Calu3 (cell line): Measurements from ENCODE around the gene SFSWAP. TPM values are rescaled to one million over a fixed set of nuclear protein-coding genes. Genes with fewer than 3 reads are reported as not detected.

Source experiments
- BruUV-seq: library from RNA; stranded (reverse); fragments of 400-500 nt; replicated peaks from 2 replicates; lab custom pipeline; 2021; lab: Mats Ljungman, UMichigan
- CTCF ChIA-PET: fragments of 300-600 bp; sonication (Branson Sonifier 250); formaldehyde crosslinking; loops from one replicate; lab custom pipeline; 2022; ENCODE audit warnings: antibody characterized with exemption; lab: Charles Lee
- DNase-seq: peaks from one replicate; pipeline ENCODE4 v3.0.0; 2022
- H3K27ac Mint-ChIP-seq: one replicate; pipeline ENCODE4 v1.8.0; 2022; ENCODE audit warnings: mixed read lengths; ENCODE audit not compliant: unreplicated experiment
- H3K27me3 Mint-ChIP-seq: one replicate; pipeline ENCODE4 v1.8.0; 2022; ENCODE audit warnings: mixed read lengths; ENCODE audit not compliant: unreplicated experiment
- H3K36me3 Mint-ChIP-seq: one replicate; pipeline ENCODE4 v1.8.0; 2022; ENCODE audit warnings: mild to moderate bottlenecking, moderate library complexity, mixed read lengths; ENCODE audit not compliant: insufficient read depth, unreplicated experiment
- H3K4me1 Mint-ChIP-seq: one replicate; pipeline ENCODE4 v1.8.0; 2022; ENCODE audit warnings: mild to moderate bottlenecking, low read depth, mixed read lengths; ENCODE audit not compliant: unreplicated experiment
- H3K4me3 Mint-ChIP-seq: one replicate; pipeline ENCODE4 v1.8.0; 2022; ENCODE audit warnings: mild to moderate bottlenecking, low read depth, moderate library complexity, mixed read lengths; ENCODE audit not compliant: unreplicated experiment
- H3K9me3 Mint-ChIP-seq: one replicate; pipeline ENCODE4 v1.8.0; 2022; ENCODE audit warnings: low read depth, mixed read lengths; ENCODE audit not compliant: unreplicated experiment
- intact Hi-C: fragments of 100-400 bp; cut with micrococcal nuclease; formaldehyde crosslinking; loops from one replicate; pipeline ENCODE4 v1.10.0; 2022; ENCODE audit not compliant: unreplicated experiment
- total RNA-seq: library from RNA; stranded (reverse); gene quantifications from 2 replicates; pipeline ENCODE4 v1.2.3, GENCODE V29; 2022
- TF ChIP-seq, protein P1 (sequence below): fragments of 200-600 bp; IDR thresholded peaks from one replicate; pipeline ENCODE4 v1.8.0; 2022; ENCODE audit warnings: antibody characterized with exemption; ENCODE audit not compliant: unreplicated experiment

The SFSWAP gene
- total RNA-seq, 1 experiment from 2014 or later, result 68.4 TPM

- peaks cover 60% of the 10 kb centered on the region for H3K27me3 Mint-ChIP-seq
- no TSS peak for BruUV-seq
- intact Hi-C loops, result loop anchor here (10.0 kb wide), 1 partner anchor 222 kb away; no protein-coding TSS in a partner anchor
These were observed 115.4 kb downstream of the SFSWAP start for GRCh38 chr12:131826097-131826928.

DNA sequence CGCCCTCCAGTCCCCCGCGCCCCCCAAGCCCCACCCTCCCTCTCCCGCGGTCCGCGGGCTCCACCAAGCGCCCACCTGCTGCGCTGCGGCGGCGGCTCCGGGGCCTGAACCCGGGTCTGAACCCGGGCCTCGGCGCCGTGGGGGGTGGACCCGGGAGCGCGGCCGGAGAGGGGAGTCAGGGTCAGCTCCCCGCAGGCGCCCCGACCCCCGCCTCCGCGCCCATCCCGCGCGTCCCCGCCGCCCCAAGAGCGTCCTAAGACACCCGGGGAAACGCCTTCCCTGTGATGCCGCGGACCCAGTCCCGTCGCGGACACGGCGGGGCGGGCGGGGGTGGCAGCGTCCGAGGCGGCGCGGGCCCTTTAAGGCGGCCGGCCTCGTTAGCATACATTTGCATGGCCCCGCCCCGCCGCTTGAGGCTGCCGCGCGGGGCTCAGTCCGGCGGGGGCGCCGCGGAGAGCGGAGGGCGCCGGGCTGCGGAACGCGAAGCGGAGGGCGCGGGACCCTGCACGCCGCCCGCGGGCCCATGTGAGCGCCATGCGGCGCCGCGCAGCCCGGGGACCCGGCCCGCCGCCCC is 117.2 kb downstream of the SFSWAP start, which contains the start of gene MMP17:
Gene MMP17 (plus strand): TSS at position 433 of the 574 bp plus-strand sequence. CDS start 102 bp downstream, at position 535.
- Mint-ChIP-seq H3K27me3 (peaks cover 77% of the 10 kb centered on the region), H3K4me3 (peak within 1 kb of the TSS; percentile 64), H3K9me3 (no peaks in the 10 kb centered on the region), H3K36me3 (peaks cover 22% of the 10 kb centered on the region), H3K27ac (peak within 1 kb of the TSS; percentile 15), H3K4me1 (peaks cover 18% of the 10 kb centered on the region)
- TF ChIP-seq, protein P1, sequence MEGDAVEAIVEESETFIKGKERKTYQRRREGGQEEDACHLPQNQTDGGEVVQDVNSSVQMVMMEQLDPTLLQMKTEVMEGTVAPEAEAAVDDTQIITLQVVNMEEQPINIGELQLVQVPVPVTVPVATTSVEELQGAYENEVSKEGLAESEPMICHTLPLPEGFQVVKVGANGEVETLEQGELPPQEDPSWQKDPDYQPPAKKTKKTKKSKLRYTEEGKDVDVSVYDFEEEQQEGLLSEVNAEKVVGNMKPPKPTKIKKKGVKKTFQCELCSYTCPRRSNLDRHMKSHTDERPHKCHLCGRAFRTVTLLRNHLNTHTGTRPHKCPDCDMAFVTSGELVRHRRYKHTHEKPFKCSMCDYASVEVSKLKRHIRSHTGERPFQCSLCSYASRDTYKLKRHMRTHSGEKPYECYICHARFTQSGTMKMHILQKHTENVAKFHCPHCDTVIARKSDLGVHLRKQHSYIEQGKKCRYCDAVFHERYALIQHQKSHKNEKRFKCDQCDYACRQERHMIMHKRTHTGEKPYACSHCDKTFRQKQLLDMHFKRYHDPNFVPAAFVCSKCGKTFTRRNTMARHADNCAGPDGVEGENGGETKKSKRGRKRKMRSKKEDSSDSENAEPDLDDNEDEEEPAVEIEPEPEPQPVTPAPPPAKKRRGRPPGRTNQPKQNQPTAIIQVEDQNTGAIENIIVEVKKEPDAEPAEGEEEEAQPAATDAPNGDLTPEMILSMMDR, result no peak
- DNase-seq, result peak; percentile 67
- no TSS peak for BruUV-seq
- CTCF ChIA-PET, result no interaction called here
- intact Hi-C loops, result loop anchor here (10.0 kb wide), 1 partner anchor 223 kb away; no protein-coding TSS in a partner anchor

More at GRCh38 chr12:131826097-131826928, 115.4 kb downstream of the SFSWAP start:
- Mint-ChIP-seq H3K27ac (no peak overlapping the region), H3K36me3 (peaks cover 13% of the 10 kb centered on the region), H3K4me3 (peak overlapping the region; percentile 53), H3K9me3 (no peaks in the 10 kb centered on the region), H3K4me1 (peaks cover 7% of the 10 kb centered on the region)
- no peak for DNase-seq
- TF ChIP-seq, protein P1, result no peak
- CTCF ChIA-PET, result interaction anchor here (0.7 kb wide), 4 partner anchors 54 to 250 kb away, joined by 3 to 11 read pairs (median 6); no protein-coding TSS in a partner anchor

- TF ChIP-seq, protein P1, result no peak
- peak overlapping the region; percentile 15 for H3K27ac Mint-ChIP-seq
- H3K36me3 Mint-ChIP-seq, result peaks cover 18% of the 10 kb centered on the region
- DNase-seq, result peak; percentile 58
- peaks cover 20% of the 10 kb centered on the region for H3K4me1 Mint-ChIP-seq
- peak overlapping the region; percentile 64 for H3K4me3 Mint-ChIP-seq
- CTCF ChIA-PET, result no interaction called here
- H3K27me3 Mint-ChIP-seq, result peaks cover 85% of the 10 kb centered on the region
- H3K9me3 Mint-ChIP-seq, result no peaks in the 10 kb centered on the region
- intact Hi-C loops, result loop anchor here (10.0 kb wide), 1 partner anchor 224 kb away; no protein-coding TSS in a partner anchor
- no TSS peak for BruUV-seq
These were observed 117.9 kb downstream of the SFSWAP start for GRCh38 chr12:131828671-131829355.

DNA sequence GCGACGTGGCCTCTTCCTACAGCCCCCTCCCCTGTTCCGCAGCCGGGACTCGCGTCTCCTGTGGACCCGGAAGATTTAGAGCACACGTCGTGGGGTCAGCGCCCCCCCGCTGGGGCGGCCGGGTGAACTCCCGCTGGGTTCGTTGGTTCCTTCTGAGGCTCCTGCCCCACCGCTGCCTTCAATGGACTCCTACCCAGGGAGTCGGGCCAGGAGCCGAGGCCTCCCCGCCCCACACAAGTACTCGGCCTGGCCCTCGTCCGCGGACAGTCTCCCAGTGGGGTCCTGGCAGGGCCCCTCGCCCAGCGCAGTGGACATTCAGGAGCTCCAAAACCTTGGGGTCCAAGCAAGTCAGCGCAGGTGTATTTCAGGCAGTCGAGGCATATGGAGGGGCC is 118.5 kb downstream of the SFSWAP start:
- H3K4me3 Mint-ChIP-seq, result peak overlapping the region; percentile 64
- no TSS peak for BruUV-seq
- H3K27me3 Mint-ChIP-seq, result peaks cover 87% of the 10 kb centered on the region
- CTCF ChIA-PET, result interaction anchor here (1.4 kb wide), 1 partner anchor 22 kb away, joined by 5 read pairs; no protein-coding TSS in a partner anchor
- peak overlapping the region; percentile 15 for H3K27ac Mint-ChIP-seq
- peaks cover 20% of the 10 kb centered on the region for H3K4me1 Mint-ChIP-seq
- no peak for DNase-seq
- H3K9me3 Mint-ChIP-seq, result no peaks in the 10 kb centered on the region
- TF ChIP-seq, protein P1, result no peak
- intact Hi-C loops, result loop anchor here (10.0 kb wide), 1 partner anchor 225 kb away; no protein-coding TSS in a partner anchor
- peaks cover 18% of the 10 kb centered on the region for H3K36me3 Mint-ChIP-seq
